HK-2 (cell line): Measurements from ENCODE around the gene SYNJ1.
"Not testable (repeated sequence)": the region's sequence is repeated elsewhere in the genome, so short reads cannot be mapped to it uniquely, and the experiment has no call there.

Experiments used
- DNase-seq: peaks from one replicate; pipeline ENCODE4 v3.0.0-alpha.2; 2018; ENCODE audit not compliant: unreplicated experiment

SYNJ1 gene

DNA sequence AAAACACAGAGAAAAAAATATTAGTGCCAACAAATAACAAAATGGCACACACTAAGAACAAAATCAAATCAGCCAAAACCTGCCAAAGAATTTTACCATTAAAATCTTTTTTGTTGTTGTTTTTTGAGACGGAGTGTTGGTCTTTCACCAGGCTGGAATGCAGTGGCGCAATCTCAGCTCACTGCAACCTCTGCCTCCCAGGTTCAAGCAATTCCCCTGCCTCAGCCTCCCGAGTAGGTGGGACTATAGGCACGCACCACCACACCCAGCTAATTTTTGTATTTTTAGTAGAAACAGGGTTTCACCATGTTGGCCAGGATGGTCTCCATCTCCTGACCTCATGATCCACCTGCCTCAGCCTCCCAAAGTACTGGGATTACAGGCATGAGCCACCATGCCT, 8.3 kb upstream of the SYNJ1 start:
- not testable (repeated sequence) for DNase-seq

DNA sequence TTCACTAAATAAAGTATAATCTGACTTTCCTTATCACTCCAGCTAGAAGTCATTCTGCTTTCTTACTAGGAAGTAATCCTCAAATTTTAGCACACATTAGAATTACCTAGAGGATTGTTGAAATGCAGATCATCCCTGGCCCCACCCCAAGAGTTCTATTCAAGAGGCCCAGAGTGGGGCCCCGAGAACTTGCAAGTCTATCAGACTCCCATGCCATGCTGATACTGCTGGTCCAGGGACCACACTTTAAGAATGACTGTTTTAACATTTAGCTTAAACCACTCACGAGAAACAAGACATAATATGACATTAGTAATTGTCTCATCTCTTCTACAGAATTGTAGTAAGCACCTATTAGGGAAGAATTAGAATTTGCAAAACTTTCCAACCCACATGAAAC, 7.7 kb upstream of the SYNJ1 start:
- no peak for DNase-seq

DNA sequence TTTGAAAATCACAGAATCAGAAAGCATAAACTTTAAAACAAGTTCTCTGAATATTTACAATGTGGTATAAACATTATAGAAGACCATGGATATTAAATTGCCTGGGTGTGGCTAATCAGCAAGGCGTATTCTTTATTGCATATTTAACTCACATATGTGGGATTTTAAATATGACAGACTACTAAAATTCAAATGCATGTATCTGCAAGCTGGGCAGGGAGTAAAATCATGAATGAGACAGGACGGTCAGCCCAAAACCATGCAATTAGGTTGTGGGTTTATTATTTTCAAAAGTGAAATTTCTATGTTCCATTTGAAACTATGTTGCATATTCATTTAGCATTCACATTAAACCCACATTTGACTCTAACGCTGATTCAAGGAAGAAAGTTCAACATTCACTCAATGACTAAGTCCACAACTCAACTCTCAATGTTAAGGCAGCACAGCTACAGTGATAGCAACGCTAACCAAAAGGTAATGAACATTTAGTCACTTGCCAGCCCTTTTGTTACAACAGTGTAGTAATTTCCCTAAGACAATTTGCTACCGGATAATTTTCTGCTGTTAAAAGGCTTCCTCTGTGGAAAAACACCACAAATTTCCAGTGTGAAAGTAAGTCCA, 6.3 kb upstream of the SYNJ1 start:
- DNase-seq: no peak

DNA sequence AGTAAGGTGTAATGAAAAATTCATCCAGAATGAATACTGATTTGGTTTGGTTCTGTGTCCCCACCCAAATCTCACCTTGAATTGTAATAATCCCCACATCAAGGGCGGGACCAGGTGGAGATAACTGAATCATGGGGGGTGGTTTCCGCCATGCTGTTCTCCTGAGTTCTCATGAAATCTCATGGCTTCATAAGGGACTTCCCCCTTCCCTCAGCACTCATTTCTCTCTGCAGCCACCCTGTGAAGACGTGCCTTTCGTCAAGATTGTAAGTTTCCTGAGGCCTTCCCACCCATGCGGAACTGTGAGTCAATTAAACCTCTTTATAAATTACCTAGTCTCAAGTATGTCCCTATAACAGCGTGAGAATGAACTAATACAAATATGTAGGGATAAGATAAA, 5.5 kb upstream of the SYNJ1 start:
- DNase-seq: no peak

DNA sequence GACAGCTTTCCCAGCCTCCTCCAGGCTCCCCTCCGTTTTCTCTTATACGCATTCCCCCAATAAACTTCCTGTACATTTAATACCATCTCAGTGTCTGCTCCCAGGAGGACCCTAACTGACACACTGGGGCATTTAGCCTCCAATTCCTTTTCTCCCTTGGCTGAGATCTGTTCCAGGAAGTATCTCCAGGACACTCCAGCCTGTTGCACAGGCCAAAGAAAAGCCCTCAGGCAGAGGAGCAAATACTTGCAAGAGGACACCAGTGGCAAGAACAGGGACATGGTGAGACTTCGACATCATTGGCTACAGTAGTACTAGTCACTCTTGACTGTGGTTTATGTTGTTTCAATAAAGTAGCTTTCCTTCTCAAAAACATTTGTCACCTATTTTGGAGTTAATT, 4.7 kb upstream of the SYNJ1 start:
- no peak for DNase-seq

DNA sequence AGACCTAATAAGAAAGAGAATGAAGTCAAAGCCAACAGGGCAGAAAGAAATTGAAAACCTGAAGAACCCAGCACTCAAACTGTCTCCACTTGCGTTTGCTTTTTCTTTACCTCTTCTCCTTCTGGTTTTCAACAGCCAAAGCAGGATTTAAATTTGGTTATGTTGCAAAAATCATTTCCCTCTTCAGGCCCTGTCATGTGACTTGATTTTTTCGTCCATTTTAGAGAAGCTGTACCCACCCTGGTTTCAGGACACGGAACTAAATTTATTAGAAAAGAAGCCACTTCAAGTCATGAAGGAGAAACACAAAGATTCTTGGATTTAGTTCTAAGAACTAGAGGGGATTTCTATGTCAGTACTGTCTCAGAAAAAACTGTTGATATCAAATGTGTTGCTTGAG, 1.0 kb upstream of the SYNJ1 start:
- no peak for DNase-seq

DNA sequence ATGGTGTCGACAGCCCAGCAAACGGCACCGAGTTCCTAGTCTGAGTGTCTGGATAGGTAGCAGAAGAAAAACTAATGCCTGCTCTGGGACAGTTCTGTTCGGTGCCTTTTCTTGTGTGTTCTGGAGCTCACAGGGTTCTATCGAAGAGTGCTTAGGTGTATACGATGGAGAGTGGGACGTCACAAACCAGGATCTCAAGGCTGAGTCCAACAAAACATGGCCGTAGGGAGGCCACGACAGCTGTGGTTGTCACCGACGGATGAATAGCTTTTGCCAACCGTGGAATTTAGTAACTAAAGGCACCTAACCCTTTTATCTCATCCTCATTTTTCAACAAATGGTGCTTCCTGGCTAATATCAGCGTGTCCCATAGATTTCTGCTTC, 635 bp upstream of the SYNJ1 start:
- DNase-seq: no peak

DNA sequence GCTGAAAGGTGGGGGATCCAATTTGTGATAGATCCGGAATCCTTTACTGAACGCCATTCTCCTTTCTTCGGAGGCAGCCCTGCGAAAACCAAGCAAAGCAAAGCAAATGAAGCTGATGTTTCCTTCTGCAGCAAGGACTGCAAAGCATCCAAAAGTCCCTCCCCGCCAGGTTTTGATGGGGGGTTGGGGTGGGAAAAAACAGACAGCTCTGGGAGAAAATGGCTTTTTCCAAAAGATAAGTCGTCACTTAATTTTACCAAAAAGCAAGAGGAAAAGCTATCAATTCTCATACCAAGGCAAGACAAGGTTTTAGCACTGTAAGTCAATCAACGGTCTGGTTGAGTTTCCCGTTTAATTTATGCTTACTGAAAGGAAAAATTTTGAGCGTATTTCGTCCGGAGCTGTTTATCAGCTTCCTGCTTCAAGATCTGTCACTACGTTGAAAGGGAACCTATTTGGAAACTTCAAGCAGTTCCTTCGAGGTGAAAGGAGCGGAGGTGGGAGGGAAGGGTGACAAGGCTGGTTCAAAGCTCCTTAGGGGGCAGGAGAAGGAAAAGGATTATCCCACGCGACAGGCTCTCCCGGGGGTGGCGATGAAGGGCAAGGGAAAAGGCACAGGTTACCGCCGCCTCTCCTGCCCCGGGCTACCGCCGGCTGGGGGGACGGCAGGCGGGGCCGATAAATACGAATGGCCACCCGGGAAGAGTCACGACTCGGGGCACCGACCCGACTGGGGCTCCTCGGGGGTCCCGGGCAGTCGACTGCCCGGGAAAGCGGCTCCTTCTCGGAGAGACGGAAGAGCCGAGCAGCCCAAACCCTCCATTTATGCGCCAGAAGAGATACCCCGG, 750 bp downstream of the SYNJ1 start:
- no peak for DNase-seq

DNA sequence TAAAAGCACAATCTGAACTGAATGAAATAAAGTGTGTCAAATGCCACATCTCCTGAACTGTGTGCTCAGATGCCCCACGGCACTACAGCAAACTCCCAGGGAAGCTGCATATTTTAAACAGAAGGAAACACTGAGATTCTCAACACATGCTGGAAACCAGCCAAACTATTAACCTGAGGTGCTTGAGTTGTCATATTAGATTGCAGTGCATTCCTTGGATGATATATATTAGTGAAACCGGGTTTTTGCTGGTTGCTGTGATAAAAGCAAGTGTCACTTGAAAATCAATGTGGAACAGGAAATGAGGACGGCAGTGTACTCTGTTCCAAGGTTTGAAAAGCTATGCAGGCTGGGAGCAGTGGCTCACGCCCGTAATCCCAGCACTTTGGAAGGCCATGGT, 8.7 kb downstream of the SYNJ1 start:
- DNase-seq: no peak

DNA sequence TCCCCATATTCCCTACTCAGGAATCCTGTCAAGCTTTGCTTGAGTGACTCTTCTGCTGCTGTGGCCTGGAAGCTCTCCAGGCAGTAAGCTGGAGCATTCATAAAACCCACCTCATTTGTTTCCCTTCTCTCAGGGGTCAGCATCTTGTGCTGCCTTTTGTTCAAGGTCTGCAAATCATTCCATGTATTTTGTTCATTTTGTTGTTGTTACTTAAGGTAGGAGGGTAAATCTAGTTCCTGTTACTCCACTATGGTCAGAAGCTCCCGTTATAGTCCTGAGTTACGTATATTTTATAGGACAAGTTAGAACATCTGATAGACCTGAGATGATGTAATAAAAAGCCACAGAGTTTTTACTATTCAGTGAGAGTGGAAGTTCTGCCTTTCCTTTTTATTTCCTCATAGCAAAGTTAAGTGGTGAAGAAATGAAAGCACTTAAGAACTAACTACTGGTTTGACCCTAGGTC, 9.9 kb downstream of the SYNJ1 start:
- DNase-seq: no peak

DNA sequence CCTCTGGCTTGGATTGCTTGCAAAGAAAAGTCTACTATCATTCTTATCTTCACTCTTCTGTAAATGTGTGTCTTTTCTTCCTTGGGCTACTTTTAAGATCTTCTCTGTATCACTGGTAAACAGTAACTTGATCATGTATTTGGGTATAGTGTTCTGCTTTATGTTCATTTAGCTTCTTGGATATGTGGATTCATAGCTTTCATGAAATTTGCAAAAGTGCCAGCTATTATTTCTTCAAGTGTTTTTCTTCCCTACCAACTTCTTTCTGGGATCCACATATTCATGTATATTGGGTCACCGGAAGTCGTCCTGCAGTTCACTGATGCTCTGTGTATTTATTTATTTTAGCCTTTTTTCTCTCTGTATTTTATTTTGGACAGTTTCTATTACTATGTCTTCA, 11.3 kb downstream of the SYNJ1 start:
- no peak for DNase-seq

DNA sequence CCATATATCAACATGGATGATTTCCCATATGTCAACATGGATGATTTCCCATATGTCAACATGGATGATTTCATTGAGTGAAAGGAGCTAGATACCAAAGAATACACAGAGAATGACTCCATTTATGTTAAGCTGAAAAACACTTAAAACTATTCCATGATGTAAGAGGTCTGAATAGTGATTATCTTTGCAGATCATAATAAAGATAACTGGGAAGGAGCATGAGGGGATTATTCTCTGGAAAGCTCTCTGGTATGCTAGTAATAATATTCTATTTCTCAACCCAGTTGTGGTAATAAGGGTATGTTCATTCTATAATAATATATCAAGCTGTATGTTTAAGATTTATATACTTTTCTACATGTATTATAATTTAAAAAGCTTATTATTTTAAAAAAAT, 14.1 kb downstream of the SYNJ1 start:
- DNase-seq: no peak

DNA sequence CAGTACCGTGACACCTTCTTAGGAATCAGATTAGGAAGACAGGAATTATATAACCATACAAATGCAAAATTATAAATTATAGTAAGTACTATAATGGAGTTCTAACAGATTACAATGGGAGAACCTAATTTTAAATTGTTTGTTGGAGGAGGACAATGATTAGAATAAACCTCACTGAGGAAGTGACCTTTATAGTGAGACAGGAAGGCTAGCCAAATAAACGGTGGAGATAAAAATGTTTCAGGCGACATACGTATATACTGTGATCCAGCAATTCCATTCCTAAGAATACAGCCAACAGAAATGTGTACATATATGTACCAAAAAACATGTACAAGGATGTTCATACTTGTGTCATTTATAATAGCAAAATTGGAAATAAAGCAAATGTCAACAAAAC, 15.2 kb downstream of the SYNJ1 start:
- DNase-seq: no peak

DNA sequence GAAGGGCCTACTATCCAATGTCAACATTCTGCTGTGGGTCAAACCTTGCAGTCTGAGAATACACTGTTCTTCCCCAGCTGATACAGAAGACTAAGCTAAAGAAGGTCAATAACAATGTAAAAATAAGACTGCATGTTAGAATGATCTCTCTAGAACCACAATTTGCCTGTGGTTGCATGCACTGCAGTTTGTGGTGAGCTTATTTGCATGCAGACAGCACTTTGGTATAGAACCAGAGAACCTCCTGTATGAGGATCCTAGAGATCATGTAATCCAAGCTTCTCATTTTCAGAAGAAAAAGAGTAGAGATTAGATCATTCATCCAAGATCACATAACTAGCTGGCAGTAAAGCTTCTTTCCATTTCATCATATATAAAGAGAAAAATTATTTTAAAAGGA, 15.8 kb downstream of the SYNJ1 start:
- no peak for DNase-seq

DNA sequence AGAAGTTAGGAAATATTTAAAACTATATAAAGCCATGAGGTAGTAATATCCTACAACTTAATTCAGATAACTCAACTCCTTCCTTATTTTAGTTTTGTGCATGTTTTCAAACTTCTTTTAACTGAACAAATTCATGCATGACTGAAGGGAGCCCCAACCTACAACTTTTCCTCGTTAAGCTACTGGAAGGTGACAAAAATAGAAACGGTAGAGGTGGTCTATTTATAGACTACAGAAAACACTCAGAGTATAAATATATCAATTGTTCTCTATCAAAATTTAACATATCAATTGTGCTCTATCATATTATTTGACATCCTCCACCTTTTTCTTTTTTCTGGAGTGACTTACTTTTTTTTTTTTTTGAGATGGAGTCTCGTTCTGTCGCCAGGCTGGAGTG, 16.8 kb downstream of the SYNJ1 start:
- no peak for DNase-seq

DNA sequence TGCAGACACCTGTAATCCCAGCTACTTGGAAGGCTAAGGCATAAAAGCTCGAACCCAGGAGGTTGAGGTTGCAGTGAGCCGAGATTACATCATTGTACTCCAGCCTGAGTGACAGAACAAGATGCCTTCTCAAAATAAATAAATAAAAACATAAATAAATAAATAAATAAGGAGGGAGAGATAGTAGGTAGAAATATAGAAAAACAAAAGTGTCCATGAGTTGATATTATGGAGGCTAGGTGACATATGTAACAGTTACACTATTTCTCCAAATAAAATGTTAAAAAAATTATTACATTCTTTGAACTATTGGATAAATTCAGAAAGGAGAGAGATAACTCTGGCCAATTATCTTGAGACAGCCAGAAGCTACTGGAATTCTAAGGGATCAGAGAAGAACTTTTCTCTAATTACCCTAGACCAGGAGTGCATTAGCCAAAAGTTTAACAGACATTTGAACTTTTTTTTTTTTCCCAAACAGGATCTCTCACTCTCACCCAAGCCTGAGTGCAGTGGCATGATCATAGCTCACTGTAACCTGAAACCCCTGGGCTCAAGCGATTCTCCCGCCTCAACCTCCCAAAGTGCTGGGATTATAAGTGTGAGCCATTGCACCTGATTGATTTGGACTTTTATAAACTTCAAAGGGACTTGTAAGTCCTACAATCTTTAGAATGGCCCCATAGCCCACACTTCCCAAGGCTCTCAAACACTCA, 17.6 kb downstream of the SYNJ1 start:
- no peak for DNase-seq

DNA sequence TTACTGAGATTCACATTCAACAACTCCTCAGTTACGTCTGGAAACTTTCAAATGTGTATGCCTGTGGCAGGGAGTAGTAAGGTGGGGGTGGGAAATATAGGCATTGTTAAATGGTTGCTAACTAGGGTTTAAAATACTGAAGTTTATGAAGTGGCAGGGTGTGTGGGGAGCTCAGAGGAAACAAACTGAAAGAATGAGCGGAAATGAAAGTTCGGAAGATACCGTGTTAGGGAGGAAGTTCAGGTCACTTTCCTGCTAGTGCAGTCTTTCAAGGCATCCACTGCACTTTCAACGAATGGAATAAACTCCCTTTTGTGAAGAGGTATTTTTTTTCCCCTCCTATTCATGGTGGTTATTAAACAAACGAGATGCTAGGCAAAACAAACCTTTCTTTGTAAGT, 19.7 kb downstream of the SYNJ1 start:
- no peak for DNase-seq

DNA sequence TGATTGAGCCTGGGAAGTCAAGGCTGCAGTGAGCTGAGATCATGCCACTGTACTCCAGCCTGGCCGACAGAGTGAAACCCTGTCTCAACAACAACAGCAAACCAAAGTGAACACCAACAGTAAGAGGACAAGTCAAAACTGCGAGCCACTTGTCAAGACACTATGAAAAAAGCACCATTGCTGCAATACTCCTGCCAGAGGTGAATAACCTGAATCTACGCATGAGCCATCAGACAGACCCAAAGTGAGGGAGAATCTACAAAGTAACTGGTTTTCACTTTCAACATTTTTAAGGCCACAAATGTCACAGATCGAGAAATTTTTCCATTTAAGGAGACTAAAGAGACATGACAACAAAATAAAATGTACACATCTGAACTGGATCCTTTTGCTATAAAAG, 21.9 kb downstream of the SYNJ1 start:
- DNase-seq: no peak

DNA sequence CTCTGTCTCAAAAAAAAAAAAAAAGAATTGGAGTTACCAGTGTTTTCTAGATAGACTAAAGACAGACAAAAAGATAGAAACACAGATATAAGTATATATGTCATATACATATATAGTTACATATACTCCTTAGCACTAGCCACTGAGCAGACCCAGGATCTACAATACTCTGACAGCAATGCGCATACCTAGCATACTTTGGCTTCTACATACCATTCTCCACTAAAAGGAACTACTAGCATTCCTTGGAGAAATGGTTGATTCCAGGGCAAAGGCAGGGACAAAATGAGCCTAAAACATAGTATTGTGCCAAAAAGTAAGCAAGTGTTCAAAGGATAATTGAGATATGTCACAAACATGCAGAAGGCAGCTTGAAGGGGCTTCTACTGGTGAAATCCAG, 22.7 kb downstream of the SYNJ1 start:
- no peak for DNase-seq

DNA sequence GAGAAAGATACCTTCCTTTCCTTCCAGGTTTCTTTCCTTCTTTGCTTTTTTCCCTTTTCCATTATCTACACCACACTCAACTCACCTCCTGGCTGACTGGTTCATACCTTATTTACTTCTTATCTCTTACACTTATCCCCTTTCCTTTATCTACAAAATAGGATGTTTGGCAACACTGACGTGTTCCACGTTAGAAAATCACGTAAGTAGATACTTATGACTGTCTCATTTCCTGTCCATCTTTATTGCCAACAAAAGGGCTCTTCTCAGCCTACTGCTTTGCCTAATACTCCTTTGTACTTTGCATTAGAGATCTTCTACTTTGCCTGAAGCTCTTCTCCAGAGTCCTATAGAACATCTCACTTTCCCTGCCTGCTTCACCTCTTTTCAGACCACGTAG, 25.1 kb downstream of the SYNJ1 start:
- DNase-seq: no peak

DNA sequence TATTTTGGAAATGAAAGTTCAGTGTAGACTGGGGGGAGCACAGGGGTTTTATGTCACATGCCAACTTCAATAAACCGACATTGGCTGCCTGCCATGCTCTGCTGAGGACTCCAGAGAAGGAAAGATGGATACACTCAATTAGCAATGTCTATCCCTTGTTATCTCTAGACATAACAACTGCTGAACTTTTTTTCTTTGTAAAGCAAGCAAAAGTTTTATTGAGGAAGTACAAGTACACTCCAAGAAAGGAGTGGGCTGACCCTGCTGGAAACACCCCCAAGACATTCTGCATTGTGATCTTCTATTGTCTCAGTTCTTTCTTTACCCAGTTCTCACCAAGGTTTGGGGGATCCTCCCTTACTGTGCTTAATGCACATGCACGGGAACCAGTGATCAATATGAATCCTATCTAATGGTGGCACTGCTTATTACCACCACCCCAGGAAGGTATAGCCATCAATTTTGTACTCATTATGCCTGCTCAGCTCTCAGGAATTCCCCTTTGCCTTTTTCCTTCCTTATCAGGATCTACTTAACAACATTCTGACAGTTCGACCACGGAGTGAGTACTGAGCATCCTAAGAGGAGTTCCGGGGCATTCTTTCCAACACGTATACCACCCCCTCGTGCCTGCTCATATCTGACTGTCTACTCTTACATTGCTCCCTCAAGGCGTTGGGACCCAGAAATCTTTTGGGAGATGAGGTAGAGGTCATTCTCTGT, 28.7 kb downstream of the SYNJ1 start:
- no peak for DNase-seq

DNA sequence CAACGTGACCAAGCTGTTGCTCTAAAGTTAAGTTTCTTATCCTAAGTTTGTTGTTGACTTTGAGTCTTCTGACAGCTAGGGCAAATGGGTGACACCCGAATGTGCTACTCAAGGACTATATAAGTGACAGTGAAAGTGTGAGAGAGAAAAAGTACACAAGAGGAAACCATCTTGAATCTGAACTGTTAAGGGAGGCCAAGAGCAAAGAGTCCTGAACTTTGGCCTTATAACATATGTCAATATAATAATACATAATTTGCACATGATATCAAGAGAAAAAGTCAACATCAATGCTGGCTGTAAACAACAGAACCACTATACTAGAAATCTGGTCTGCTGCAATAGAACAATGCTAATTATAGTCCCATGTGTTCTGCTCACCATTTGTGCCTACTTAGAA, 29.5 kb downstream of the SYNJ1 start:
- DNase-seq: no peak
